ENCODE measurements around the gene INPP1.

The INPP1 gene

GRCh38 chr2:190360965-190361364 lies 17.6 kb downstream of the INPP1 start:
- no peak for TF ChIP-seq CTCF (IDR thresholded peaks at IDR 0.05)

- TF ChIP-seq CTCF (IDR thresholded peaks at IDR 0.05): no peak
Measured at GRCh38 chr2:190361572-190361971, 18.2 kb downstream of the INPP1 start.

- TF ChIP-seq CTCF (IDR thresholded peaks at IDR 0.05): no peak
Measured at GRCh38 chr2:190362894-190363293, 19.5 kb downstream of the INPP1 start.

GRCh38 chr2:190365499-190366204 lies 22.3 kb downstream of the INPP1 start:
- TF ChIP-seq CTCF (IDR thresholded peaks at IDR 0.05): no peak

GRCh38 chr2:190366248-190366753 lies 22.9 kb downstream of the INPP1 start:
- TF ChIP-seq CTCF (IDR thresholded peaks at IDR 0.05): no peak

GRCh38 chr2:190367091-190367490 lies 23.7 kb downstream of the INPP1 start:
- TF ChIP-seq CTCF (IDR thresholded peaks at IDR 0.05): no peak

- TF ChIP-seq CTCF (IDR thresholded peaks at IDR 0.05): no peak
Measured at GRCh38 chr2:190369635-190370034, 26.2 kb downstream of the INPP1 start.

- TF ChIP-seq CTCF (IDR thresholded peaks at IDR 0.05): no peak
Measured at GRCh38 chr2:190376083-190376482, 32.7 kb downstream of the INPP1 start.

All from LNCAP (cell line).